Measurements from ENCODE around the gene DENND11.

GRCh38 chr7:141704112-141704511, 2.1 kb upstream of the DENND11 start:
- TF ChIP-seq, protein P1, sequence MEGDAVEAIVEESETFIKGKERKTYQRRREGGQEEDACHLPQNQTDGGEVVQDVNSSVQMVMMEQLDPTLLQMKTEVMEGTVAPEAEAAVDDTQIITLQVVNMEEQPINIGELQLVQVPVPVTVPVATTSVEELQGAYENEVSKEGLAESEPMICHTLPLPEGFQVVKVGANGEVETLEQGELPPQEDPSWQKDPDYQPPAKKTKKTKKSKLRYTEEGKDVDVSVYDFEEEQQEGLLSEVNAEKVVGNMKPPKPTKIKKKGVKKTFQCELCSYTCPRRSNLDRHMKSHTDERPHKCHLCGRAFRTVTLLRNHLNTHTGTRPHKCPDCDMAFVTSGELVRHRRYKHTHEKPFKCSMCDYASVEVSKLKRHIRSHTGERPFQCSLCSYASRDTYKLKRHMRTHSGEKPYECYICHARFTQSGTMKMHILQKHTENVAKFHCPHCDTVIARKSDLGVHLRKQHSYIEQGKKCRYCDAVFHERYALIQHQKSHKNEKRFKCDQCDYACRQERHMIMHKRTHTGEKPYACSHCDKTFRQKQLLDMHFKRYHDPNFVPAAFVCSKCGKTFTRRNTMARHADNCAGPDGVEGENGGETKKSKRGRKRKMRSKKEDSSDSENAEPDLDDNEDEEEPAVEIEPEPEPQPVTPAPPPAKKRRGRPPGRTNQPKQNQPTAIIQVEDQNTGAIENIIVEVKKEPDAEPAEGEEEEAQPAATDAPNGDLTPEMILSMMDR (IDR thresholded peaks at IDR 0.05): no peak
- no peak for TF ChIP-seq POLR2A (IDR thresholded peaks at IDR 0.05)
